HG03432 (cell line): ENCODE data around the gene KLHL30.
A peak's percentile ranks its signal among the peaks of the same experiment; 100 is the strongest.
"Not testable (repeated sequence)": the region's sequence is repeated elsewhere in the genome, so short reads cannot be mapped to it uniquely, and the experiment has no call there.

ENCODE experiments used
- ATAC-seq: cut with Tn5 transposase; IDR thresholded peaks from one replicate; pipeline ENCODE4 v1.9.1; 2021; ENCODE audit warnings: mild to moderate bottlenecking, moderate library complexity; ENCODE audit not compliant: unreplicated experiment

The KLHL30 gene

GRCh38 chr2:238101891-238102841 is 36.3 kb upstream of the KLHL30 start:
- no peak for ATAC-seq

- ATAC-seq: no peak
Observed at GRCh38 chr2:238102865-238103264, 35.6 kb upstream of the KLHL30 start.

DNA sequence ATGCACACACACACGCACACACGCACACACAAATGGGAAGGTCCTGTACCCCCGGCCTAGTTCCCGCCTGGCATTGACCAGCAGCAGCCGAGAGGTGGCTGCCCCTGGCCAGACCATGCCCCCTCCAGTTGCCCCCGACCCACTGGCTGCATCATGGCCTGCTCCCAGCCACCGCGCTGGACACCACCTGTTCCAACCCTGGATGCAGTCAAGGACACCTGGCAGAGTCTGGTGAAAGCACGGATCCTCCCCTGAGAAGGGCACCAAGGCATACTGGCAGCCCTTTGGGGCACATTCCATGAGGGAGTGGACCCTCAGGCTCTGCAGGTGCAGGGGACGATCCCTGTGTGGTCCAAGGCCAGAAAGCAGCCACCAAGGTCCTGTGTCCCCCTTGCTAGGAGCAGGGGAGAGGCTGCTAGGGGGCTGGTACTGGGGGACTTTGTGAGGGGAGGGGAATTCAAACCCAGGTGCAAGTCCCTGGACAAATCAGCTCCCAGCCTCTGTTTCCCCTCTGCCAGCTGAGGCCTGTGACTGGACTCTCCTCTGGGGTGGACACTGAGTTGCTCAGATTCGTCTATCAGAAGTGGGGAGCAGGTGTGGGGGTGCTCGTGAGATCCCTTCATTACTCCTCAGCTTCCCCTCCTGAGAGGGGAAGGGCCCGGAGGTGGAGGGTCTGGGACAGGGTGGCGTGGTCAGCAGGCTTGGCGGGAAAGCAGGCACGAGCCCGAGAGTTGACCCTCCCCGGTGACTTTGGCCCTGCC is 34.8 kb upstream of the KLHL30 start:
- no peak for ATAC-seq

- ATAC-seq: no peak
Observed at GRCh38 chr2:238104226-238104690, 34.2 kb upstream of the KLHL30 start.

DNA sequence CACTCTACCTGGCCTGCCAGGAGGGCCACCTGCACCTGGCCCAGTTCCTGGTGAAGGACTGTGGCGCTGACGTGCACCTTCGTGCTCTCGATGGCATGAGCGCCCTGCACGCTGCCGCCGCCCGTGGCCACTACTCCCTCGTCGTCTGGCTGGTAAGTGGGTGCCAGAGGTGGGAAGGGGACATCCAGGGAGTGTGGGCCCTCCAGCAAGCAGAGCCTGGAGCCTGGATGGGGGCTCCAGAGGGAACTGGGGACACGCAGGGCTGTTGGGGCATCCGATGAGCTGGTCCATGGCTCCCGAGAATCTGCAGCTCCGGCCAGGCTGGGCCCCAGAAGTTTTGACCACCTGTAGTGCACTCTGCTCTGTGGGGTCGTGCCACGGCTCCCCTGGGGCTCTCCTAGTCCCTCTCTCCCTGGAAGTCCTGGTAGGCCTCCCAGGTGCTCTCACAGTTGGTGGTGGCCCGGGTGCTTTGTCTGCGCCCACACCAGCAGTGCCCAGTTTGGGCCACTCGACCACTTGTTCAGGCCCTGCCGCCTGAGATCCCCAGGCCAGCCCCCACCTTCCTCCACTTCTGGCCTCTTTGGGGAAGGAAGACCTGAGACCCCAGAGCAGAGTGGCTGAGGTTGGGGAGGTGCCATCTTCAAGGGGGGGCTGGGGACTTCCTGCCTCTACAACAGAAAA is 33.6 kb upstream of the KLHL30 start:
- ATAC-seq: no peak

GRCh38 chr2:238105506-238106338 is 32.7 kb upstream of the KLHL30 start:
- ATAC-seq: no peak

DNA sequence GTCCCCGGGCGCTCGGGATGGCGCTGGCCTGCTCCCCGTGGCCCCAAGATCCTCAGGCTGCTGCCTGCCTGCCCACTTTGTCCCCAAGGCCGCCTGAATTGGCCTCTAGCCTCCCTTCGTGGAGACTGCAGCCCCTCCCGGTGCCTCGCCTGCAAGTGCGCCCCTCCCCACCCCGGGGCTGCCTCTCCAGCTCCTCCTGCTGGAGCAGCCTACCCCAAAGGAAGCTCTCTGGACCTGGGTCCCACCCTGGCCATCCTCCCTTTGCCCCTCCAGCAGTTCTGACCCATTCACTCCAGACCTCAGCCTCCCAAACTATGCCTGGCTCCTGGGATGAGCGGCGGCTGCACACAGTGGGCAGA is 32.1 kb upstream of the KLHL30 start:
- no peak for ATAC-seq

GRCh38 chr2:238106698-238107524 is 31.6 kb upstream of the KLHL30 start:
- peak; percentile 11 for ATAC-seq

- ATAC-seq: peak; percentile 71
Observed at GRCh38 chr2:238107525-238108422, 30.7 kb upstream of the KLHL30 start.

DNA sequence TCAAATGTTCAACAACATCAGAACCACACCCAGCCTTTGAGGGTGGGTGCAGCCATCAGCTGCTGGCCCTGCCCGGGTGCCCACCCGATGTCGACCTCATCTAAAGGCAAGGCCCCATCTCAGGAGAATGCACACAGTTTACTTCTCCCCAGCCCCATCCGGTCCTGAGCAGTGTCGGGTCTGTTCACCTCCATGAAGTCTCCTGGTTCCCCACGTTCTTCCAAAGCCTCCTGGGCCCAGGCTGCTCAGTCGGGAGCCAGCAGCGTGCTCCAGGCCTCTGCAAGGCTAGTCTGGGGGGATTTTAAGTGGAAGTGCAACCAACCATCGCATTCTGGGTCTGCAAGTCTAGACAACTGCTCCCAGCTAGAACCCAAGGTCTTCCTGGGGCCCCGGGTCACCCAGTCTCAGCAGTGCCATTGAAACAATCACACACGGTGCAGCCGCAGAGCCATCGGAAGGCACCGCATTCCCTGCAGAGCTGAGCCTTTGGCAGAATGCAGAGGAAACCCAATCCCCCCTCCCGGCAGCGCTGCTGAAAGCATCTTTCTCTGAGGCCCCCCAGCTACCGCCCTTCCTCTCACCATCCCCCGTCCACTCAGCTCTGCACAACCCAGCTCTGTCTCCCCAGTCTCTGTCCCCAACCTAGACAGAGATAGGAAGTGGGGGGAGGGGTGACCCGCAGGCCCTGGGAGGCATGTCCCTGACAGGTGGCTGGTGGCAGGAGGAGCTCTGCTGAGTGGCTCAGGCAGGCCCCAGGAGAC is 29.9 kb upstream of the KLHL30 start:
- ATAC-seq: peak; percentile 84

DNA sequence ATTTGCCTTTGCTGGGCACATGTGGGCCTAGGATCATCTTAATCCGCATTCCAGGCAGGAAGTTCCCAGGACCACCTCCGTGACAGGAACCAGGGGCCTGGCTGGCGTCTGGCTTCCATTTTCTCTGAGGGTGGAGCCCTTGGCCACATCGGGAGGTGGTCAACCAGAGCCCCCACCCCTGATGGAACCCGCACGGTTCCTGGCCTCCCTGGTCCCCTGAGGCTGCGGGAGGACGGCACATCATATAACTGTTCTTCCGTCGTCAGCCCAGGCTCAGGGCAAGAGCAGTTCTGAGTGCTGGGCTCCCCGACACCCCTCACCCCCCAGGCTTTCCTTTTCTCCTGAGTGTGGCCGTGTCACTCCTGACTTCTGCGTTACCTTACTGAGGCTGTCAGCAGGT is 24.9 kb upstream of the KLHL30 start:
- ATAC-seq: no peak

- ATAC-seq: no peak
Observed at GRCh38 chr2:238114331-238114841, 24.1 kb upstream of the KLHL30 start.

DNA sequence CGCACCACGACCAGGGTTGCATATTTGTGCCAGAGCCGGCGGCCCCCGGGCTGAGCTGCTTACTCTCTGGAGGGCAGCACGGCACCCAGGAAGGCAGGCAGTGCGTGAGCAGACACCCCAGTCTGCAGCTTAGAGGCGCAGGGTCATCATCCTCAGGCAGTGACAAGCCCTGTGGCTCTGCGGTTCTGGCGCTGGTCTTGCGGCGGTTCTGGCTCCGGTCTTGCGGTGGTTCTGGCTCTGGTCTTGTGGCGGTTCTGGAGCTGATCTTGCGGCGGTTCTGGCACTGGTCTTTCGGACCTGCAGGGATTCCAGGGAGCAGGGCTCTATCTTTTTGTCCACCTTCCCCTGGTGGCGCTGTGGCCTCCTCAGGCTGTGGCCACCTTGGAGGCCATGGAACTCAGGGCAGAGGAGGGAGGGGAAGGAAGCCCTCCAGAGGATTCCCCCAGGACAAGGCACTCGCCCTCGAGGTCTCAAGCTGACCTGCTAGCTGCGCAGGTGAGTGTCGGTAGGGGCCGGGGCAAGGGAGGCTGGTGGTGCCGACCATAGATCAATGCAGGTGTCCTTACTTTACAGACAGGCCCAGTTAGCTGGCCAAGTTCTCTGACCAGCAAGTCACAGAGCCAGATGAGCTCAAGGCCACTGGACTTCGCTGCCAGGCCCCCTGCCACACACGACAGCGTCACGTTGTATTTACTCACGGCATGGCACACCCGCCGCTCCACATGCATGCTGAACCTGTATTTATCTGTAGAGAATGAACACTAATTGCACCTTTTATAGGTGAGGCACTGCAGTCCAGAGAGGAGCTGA is 23.4 kb upstream of the KLHL30 start:
- no peak for ATAC-seq

GRCh38 chr2:238115709-238116108 is 22.8 kb upstream of the KLHL30 start:
- not testable (repeated sequence) for ATAC-seq

DNA sequence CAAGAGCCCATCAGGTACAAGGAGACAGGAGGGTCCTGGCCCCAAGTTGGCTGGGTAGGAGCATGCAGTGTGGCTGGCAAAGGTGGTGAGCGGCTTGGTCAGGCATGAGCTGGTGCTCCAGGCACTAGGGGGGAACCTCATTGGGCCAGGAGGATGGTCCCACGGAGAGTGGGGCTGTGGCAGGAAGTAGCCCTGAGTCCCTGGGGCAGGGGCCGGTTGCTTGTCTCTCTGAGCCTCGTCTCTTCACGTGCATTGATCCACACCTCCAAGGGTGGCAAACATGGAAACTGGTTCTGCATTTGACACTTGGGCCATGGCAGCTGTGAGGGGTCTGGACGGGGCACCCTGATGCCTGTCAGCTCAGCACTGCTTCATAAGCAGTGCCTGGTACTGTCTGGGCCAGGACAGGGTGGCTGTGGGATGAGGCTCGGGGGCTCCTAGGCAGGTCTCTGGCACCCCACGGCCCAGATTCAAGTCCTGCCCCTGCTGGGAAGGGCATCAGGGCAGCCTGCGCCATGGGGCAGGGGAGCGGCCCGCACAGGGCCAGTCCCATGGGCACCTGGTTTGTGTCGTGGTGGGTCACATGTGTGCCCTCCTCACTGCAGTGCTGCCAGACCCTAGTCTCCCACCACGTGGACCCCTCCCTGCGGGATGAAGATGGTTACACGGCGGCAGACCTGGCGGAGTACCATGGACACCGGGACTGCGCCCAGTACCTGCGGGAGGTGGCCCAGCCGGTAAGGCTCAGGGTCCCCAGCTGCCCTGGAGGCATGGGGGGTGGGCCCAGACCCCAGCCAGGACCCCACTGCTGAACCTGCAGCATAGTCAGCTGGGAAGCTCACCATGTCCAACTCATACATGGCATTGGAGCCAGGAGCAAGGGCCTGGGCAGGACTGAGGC is 21.9 kb upstream of the KLHL30 start:
- no peak for ATAC-seq
